Natural killer cell treated with Interleukin-12 subunit alpha and Interleukin-12 subunit beta and Interleukin-15 and Interleukin-18, amount 100 ng/mL, for 72 hours (primary cell): ENCODE measurements around the gene ANKRA2. TPM values are rescaled to one million over a fixed set of nuclear protein-coding genes. Genes with fewer than 3 reads are reported as not detected.

Experiments used
- ATAC-seq, 2 donors: fragments of 150-1000 bp; cut with Tn5 transposase in 1 of 2; sonication (Bioruptor Pico), chemical (Tn5 transposase) in 1 of 2; 2 replicates each; pipeline ENCODE4 v1.10.0; 2021
- DNase-seq: peaks from one replicate; pipeline ENCODE4 v3.0.0; 2022; ENCODE audit warnings: low spot score
- H3K27ac Mint-ChIP-seq, 2 donors: 1 replicate in 1 of 2; 2 replicates in 1 of 2; pipeline ENCODE4 v1.8.0; 2022; ENCODE audit warnings: mixed read lengths in 2 of 2, mild to moderate bottlenecking in 1 of 2, moderate library complexity in 1 of 2
- H3K27me3 Mint-ChIP-seq, 2 donors: 1 replicate in 1 of 2; 2 replicates in 1 of 2; pipeline ENCODE4 v1.8.0; 2022; ENCODE audit warnings: mixed read lengths in 2 of 2
- H3K36me3 Mint-ChIP-seq: one replicate; pipeline ENCODE4 v1.8.0; 2022; ENCODE audit warnings: mixed read lengths
- H3K4me1 Mint-ChIP-seq, 2 donors: 1 replicate in 1 of 2; 2 replicates in 1 of 2; pipeline ENCODE4 v1.8.0; 2022; ENCODE audit warnings: low read depth in 2 of 2, mixed read lengths in 2 of 2, mild to moderate bottlenecking in 1 of 2
- H3K4me3 Mint-ChIP-seq: one replicate; pipeline ENCODE4 v1.8.0; 2022; ENCODE audit warnings: mixed read lengths
- H3K9me3 Mint-ChIP-seq: 2 replicates; pipeline ENCODE4 v1.8.0; 2022; ENCODE audit warnings: mixed read lengths
- total RNA-seq, 2 donors: library from RNA; stranded (reverse); gene quantifications; one replicate each; pipeline ENCODE4 v1.2.3, GENCODE V29; 2022

ANKRA2 gene
- total RNA-seq, 2 donors from 2014 or later = 12.2 to 16.9 TPM

GRCh38 chr5:73507062-73507461, 58.4 kb downstream of the ANKRA2 start:
- no peak overlapping the region for H3K4me3 Mint-ChIP-seq
- H3K27ac Mint-ChIP-seq = no peak overlapping the region
- no peak for DNase-seq

GRCh38 chr5:73506459-73506955, 58.9 kb downstream of the ANKRA2 start:
- no peak for ATAC-seq
- Mint-ChIP-seq H3K27me3 (no peaks in the 10 kb centered on the region), H3K27ac (no peak overlapping the region), H3K36me3 (peaks cover 19% of the 10 kb centered on the region), H3K9me3 (no peaks in the 10 kb centered on the region), H3K4me1 (peaks cover 1 to 5% of the 10 kb centered on the region in 2 donors), H3K4me3 (no peak overlapping the region)
- DNase-seq = no peak

More at GRCh38 chr5:73507062-73507461, 58.4 kb downstream of the ANKRA2 start:
- ATAC-seq = no peak
- peaks cover 0 to 4% of the 10 kb centered on the region in 2 donors for H3K4me1 Mint-ChIP-seq
- H3K9me3 Mint-ChIP-seq = no peaks in the 10 kb centered on the region
- H3K36me3 Mint-ChIP-seq = peaks cover 17% of the 10 kb centered on the region
- no peaks in the 10 kb centered on the region for H3K27me3 Mint-ChIP-seq

Other genes with a start within 250 kb of the ANKRA2 start
- gene FOXD1, start 116.9 kb downstream of the ANKRA2 start, total RNA-seq = 1 to 10 TPM; 1.5 to 2.0 TPM
- gene BTF3, start 67.2 kb downstream of the ANKRA2 start, total RNA-seq = 100 to 1,000 TPM; 426 to 537 TPM
- 10 to 100 TPM; 34.9 to 55.1 TPM for gene UTP15, start 104 bp upstream of the ANKRA2 start, total RNA-seq
- under 1 TPM; 0.17 to 0.53 TPM for gene ARHGEF28, start 60.6 kb upstream of the ANKRA2 start, total RNA-seq